ENCODE data around the gene CXCL12. TPM values are rescaled to one million over a fixed set of nuclear protein-coding genes. Genes with fewer than 3 reads are reported as not detected.

CXCL12 gene
- total RNA-seq, 2 donors from 2014 or later, result 0.91 to 13.5 TPM

GRCh38 chr10:44330431-44330830 lies 54.5 kb downstream of the CXCL12 start:
- no peaks in the 10 kb centered on the region for H3K4me1 ChIP-seq (ENCODE audit: control insufficient read depth, insufficient read depth, low read length)
- H3K9me3 Mint-ChIP-seq, result no peaks in the 10 kb centered on the region
- TF ChIP-seq, protein P1, sequence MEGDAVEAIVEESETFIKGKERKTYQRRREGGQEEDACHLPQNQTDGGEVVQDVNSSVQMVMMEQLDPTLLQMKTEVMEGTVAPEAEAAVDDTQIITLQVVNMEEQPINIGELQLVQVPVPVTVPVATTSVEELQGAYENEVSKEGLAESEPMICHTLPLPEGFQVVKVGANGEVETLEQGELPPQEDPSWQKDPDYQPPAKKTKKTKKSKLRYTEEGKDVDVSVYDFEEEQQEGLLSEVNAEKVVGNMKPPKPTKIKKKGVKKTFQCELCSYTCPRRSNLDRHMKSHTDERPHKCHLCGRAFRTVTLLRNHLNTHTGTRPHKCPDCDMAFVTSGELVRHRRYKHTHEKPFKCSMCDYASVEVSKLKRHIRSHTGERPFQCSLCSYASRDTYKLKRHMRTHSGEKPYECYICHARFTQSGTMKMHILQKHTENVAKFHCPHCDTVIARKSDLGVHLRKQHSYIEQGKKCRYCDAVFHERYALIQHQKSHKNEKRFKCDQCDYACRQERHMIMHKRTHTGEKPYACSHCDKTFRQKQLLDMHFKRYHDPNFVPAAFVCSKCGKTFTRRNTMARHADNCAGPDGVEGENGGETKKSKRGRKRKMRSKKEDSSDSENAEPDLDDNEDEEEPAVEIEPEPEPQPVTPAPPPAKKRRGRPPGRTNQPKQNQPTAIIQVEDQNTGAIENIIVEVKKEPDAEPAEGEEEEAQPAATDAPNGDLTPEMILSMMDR (conservative IDR thresholded peaks at IDR 0.05), result no peak
- H3K9ac ChIP-seq (ENCODE audit: extremely low read depth, low read length, poor library complexity, severe bottlenecking), result no peak overlapping the region
- DNase-seq, result no peak
- peaks cover 8% of the 10 kb centered on the region for H3K27me3 ChIP-seq (ENCODE audit: control insufficient read depth, insufficient read depth, low read length, poor library complexity, severe bottlenecking)
- no peak overlapping the region for H3K4me3 ChIP-seq (ENCODE audit: low read length)
- no peaks in the 10 kb centered on the region for H3K36me3 Mint-ChIP-seq (ENCODE audit: low read depth)
- H3K27ac ChIP-seq (ENCODE audit: low read depth, low read length), result no peak overlapping the region
- peaks cover 2% of the 10 kb centered on the region for H3K27me3 Mint-ChIP-seq (ENCODE audit: insufficient read depth)
- H3K4me3 Mint-ChIP-seq, result no peak overlapping the region
- H3K36me3 ChIP-seq (ENCODE audit: control insufficient read depth, insufficient read depth, low read length), result no peaks in the 10 kb centered on the region
- no peak overlapping the region for H3K27ac Mint-ChIP-seq
- no peaks in the 10 kb centered on the region for H3K9me3 ChIP-seq (ENCODE audit: control insufficient read depth, low read length)
- peaks cover 3% of the 10 kb centered on the region for H3K4me1 Mint-ChIP-seq

DNA sequence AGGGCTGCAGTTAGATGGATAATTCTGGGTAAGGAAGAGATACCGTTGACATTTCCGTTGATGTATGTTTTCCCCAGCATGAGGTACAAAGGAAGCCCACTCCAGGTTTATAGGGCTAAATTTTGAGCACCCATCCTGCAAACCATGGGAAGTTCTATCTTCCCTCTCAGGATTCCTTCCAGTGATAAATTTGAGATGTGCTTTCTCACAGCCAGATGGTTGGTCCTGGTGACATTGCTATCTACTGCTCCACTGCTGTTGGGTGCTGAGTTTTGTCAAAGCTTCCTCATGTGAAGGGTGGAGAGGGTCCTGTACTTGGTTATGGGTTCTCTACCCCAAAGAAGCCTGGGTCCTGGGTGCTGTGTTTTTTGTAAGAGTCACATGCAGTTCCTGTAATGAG lies 57.4 kb downstream of the CXCL12 start:
- H3K4me1 ChIP-seq (ENCODE audit: control insufficient read depth, insufficient read depth, low read length), result no peaks in the 10 kb centered on the region
- H3K27ac ChIP-seq (ENCODE audit: low read depth, low read length), result no peak overlapping the region
- DNase-seq, result no peak
- Mint-ChIP-seq H3K9me3 (no peaks in the 10 kb centered on the region), H3K27ac (no peak overlapping the region), H3K4me1 (peaks cover 8% of the 10 kb centered on the region), H3K36me3 (ENCODE audit: low read depth) (no peaks in the 10 kb centered on the region), H3K4me3 (no peak overlapping the region), H3K27me3 (ENCODE audit: insufficient read depth) (peaks cover 7% of the 10 kb centered on the region)
- no peak overlapping the region for H3K4me3 ChIP-seq (ENCODE audit: low read length)
- no peaks in the 10 kb centered on the region for H3K9me3 ChIP-seq (ENCODE audit: control insufficient read depth, low read length)
- no peak overlapping the region for H3K9ac ChIP-seq (ENCODE audit: extremely low read depth, low read length, poor library complexity, severe bottlenecking)
- 96% methylated on average over 2 of the region's 2 CpGs; no CpG with 5 or more reads in 1 of the 2 experiments for WGBS, 2 experiments (ENCODE audit: insufficient coverage in 1 of 2, insufficient read length in 1 of 2)
- H3K36me3 ChIP-seq (ENCODE audit: control insufficient read depth, insufficient read depth, low read length), result no peaks in the 10 kb centered on the region
- TF ChIP-seq, protein P1 (conservative IDR thresholded peaks at IDR 0.05), result no peak
- peaks cover 16% of the 10 kb centered on the region for H3K27me3 ChIP-seq (ENCODE audit: control insufficient read depth, insufficient read depth, low read length, poor library complexity, severe bottlenecking)

Measured in endodermal cell (in vitro differentiated cells).